MM.1S (cell line): Measurements from ENCODE around the gene CACNA1C.

ENCODE experiments used
- CTCF ChIP-seq: fragments of 300-600 bp; sonication (generic); IDR thresholded peaks from 2 replicates; pipeline ENCODE4 v1.5.1; 2016; ENCODE audit warnings: antibody characterized with exemption, low read length, mixed read lengths
- EZH2 ChIP-seq: fragments of 300-600 bp; sonication (generic); optimal IDR thresholded peaks from 2 replicates; pipeline ENCODE3; 2017; ENCODE audit warnings: low read depth, mild to moderate bottlenecking, antibody characterized with exemption, low read length, mixed read lengths
- EZH2phosphoT487 ChIP-seq: fragments of 300-600 bp; sonication (generic); IDR thresholded peaks from 2 replicates; pipeline ENCODE4 v1.6.1; 2018; ENCODE audit warnings: antibody characterized with exemption, low read length

GRCh38 chr12:2719392-2719791 is 666.6 kb downstream of the CACNA1C start:
- TF ChIP-seq CTCF (no peak), EZH2phosphoT487 (no peak), EZH2 (no peak)
